Left renal pelvis (tissue), 4 donors: ENCODE data around the gene GPR37L1. TPM values are rescaled to one million over a fixed set of nuclear protein-coding genes. Genes with fewer than 3 reads are reported as not detected.
"Not testable (repeated sequence)": the region's sequence is repeated elsewhere in the genome, so short reads cannot be mapped to it uniquely, and the experiment has no call there.

Experiments used
- DNase-seq, 4 donors: peaks; one replicate each; pipeline ENCODE4 v3.0.0-alpha.2; 2013; ENCODE audit warnings: low read depth in 4 of 4, low spot score in 3 of 4
- polyA plus RNA-seq, 4 donors: library from polyadenylated mRNA; unstranded; fragments of 120-200 nt; gene quantifications; one replicate each; pipeline ENCODE4 v1.2.1, GENCODE V29; 2013; ENCODE audit not compliant: insufficient read length in 4 of 4

Gene GPR37L1
- polyA plus RNA-seq, 4 donors, result 0.07 to 0.16 (median 0.07) TPM

DNA sequence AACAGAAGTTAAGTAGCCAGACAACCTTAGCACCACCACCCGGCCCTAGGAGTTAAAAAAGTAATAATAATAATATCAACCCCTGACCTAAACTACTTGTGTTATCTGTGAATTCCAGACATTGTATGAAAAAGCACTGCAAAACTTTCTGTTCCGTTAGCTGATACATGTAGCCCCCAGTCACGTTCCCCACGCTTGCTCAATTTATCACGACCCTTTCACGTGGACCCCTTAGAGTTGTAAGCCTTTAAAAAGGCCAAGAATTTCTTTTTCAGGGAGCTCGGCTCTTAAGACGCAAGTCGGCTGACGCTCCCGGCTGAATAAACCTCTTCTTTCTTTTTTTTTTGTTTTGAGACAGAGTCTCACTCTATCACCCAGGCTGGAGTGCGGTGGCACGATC is 44.3 kb downstream of the GPR37L1 start:
- DNase-seq, result not testable (repeated sequence)

- DNase-seq, result no peak
Measured at GRCh38 chr1:202167708-202168415, 45.1 kb downstream of the GPR37L1 start.

- no peak for DNase-seq
Measured at GRCh38 chr1:202168861-202169260, 46.1 kb downstream of the GPR37L1 start.

- DNase-seq, result no peak
Measured at GRCh38 chr1:202170726-202171125, 48.0 kb downstream of the GPR37L1 start.

GRCh38 chr1:202171292-202172014 is 48.7 kb downstream of the GPR37L1 start:
- DNase-seq, result no peak

DNA sequence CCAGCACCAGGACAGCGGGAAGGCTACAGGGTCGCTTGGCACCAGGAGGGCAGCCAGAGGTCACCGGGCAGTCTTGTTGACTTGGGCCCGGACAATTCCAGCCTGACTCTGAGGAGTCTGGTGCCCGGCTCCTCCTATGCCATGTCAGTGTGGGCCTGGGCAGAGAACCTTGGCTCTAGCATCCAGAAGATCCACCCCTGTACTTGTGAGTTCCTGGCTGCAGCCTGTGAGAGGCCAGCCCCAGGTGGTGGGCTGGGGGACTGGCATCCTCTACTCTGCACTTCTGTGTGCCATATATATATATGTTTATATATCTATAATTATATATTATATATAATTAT is 49.3 kb downstream of the GPR37L1 start:
- no peak for DNase-seq

- DNase-seq, result no peak
Measured at GRCh38 chr1:202173993-202174392, 51.3 kb downstream of the GPR37L1 start.

DNA sequence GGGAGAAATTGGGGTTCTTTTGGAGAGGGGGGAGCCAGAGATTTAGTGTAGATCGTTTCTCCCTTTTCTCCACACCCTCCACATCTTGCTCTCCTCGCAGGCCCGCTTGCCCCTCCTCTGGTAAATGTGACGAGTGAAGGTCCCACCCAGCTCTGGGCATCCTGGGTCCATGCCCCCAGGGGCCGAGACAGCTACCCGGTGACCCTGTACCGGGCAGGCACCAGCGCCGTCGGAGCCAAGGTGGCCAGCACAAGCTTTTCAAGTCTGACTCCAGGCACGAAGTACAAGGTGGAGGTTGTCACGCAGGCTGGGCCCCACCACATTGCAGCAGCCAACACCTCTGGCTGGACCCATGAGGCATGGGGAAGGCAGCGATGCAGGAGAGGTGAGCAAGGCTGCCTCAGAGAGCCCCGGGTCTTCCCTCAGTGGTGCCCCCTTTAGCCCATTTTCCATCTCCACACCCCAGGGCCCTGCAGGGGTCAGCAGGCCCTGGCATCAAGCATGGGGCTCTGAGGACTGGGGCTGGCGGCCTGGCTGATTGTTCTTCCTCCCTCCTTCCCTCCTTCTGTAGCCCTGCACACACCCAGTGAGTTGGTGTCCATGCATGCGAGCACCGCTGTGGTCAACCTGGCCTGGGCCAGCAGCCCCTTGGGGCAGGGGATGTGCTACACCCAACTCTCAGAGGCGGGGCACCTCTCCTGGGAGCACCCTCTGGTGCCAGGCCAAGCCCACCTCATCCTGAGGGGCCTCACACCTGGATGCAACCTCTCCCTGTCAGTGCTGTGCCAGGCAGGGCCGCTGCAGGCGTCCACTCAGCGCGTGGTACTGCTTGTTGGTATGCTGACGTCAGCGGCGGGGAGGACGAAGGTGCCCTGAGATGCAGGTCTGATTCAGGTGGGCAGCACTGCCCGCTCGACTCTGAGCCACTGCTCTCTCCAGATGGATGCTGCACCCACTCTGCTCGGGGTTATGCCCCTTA is 54.5 kb downstream of the GPR37L1 start:
- no peak for DNase-seq

- DNase-seq, result no peak
Measured at GRCh38 chr1:202179828-202180750, 57.4 kb downstream of the GPR37L1 start.

DNA sequence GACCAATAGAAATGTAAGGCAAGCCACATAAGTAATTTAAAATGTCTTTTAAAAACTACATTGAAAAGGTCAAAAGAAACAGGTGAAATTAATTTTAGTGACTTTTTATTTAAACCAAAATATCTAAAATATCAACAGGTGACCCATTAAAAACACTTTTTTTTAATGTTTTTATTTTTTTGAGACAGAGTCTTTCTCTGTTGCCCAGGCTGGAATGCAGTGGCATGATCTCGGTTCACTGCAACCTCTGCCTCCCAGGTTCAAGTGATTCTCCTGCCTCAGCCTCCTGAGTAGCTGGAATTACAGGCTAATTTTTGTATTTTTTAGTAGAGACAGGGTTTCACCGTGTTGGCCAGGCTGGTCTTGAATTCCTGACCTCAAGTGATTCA is 58.0 kb downstream of the GPR37L1 start:
- not testable (repeated sequence) for DNase-seq

- no peak for DNase-seq
Measured at GRCh38 chr1:202181586-202181985, 58.9 kb downstream of the GPR37L1 start.

- no peak for DNase-seq
Measured at GRCh38 chr1:202182040-202182877, 59.5 kb downstream of the GPR37L1 start.

Other genes with a start within 250 kb of the GPR37L1 start
- 10 to 100 TPM; 12.9 to 15.9 (median 14.6) TPM for gene SHISA4, start 234.0 kb upstream of the GPR37L1 start, polyA plus RNA-seq
- 1 to 10 TPM; 3.4 to 4.6 (median 4.6) TPM for gene LMOD1, start 176.4 kb upstream of the GPR37L1 start, polyA plus RNA-seq
- gene TIMM17A, start 167.4 kb upstream of the GPR37L1 start, polyA plus RNA-seq, result 10 to 100 TPM; 46.6 to 74.6 (median 63.2) TPM
- 10 to 100 TPM; 43.9 to 77.3 (median 55.9) TPM for gene RNPEP, start 140.3 kb upstream of the GPR37L1 start, polyA plus RNA-seq
- gene ELF3, start 112.3 kb upstream of the GPR37L1 start, polyA plus RNA-seq, result 100 to 1,000 TPM in 1 of 4 donors, 10 to 100 TPM in 2, 1 to 10 TPM in 1; 1.2 to 143 (median 66.5) TPM
- 10 to 100 TPM; 44.2 to 52.3 (median 48.7) TPM for gene ARL8A, start 21.8 kb downstream of the GPR37L1 start, polyA plus RNA-seq
- 1 to 10 TPM in 1 of 4 donors, under 1 TPM in 3; 0.69 to 1.8 (median 0.83) TPM for gene PTPN7, start 37.7 kb downstream of the GPR37L1 start, polyA plus RNA-seq
- 1 to 10 TPM in 1 of 4 donors, under 1 TPM in 3; 0.76 to 1.4 (median 0.82) TPM for gene LGR6, start 70.9 kb downstream of the GPR37L1 start, polyA plus RNA-seq
- gene UBE2T, start 219.0 kb downstream of the GPR37L1 start, polyA plus RNA-seq, result 10 to 100 TPM; 27.1 to 37.7 (median 31.7) TPM
- 10 to 100 TPM; 17.1 to 85.4 (median 23.1) TPM for gene PPP1R12B, start 225.8 kb downstream of the GPR37L1 start, polyA plus RNA-seq